Endothelial cell of umbilical vein (primary cell): ENCODE results near the gene ZNF831.

Experiments
- CTCF ChIP-seq, 2 donors: IDR thresholded peaks; 1 replicate in 1 of 2; 2 replicates in 1 of 2; pipeline ENCODE4 v1.5.1; 2011; ENCODE audit warnings: low read length in 2 of 2, mild to moderate bottlenecking in 2 of 2, moderate library complexity in 2 of 2, control low read depth in 1 of 2, inconsistent platforms in 1 of 2, low read depth in 1 of 2; ENCODE audit not compliant: insufficient read depth in 1 of 2; ENCODE audit errors: extremely low read depth in 1 of 2
- EZH2 ChIP-seq: IDR thresholded peaks from 2 replicates; pipeline ENCODE4 v1.6.1; 2012; ENCODE audit warnings: borderline replicate concordance, low read depth, mild to moderate bottlenecking, moderate library complexity, low read length, inconsistent platforms; ENCODE audit not compliant: severe bottlenecking
- POLR2A ChIP-seq: IDR thresholded peaks from 2 replicates; pipeline ENCODE4 v1.6.1; 2012; ENCODE audit warnings: low read depth, mild to moderate bottlenecking, control low read depth, low read length
- TF ChIP-seq, protein P1 (sequence below): IDR thresholded peaks from 2 replicates; pipeline ENCODE4 v1.6.1; 2011; ENCODE audit not compliant: insufficient read depth, insufficient read length

DNA sequence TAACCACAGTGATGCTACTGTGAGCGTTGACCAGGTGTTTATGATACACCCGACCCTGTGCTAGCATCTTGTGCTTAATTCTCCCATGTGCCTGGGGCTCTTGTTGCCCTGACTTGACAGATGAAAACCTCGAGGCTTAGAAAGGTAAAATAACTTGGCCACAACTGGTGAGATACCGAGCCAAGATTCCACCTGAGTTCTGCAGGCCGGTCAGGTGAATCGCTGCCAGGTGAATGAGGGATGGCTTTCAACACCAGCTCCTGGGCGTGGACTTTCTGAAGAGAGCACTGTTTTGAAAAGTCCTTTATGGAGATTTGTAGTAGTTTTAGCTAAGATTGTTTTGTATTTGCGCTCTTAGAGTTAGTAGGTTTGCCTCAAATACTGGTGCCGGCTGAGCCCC lies 12.2 kb upstream of the ZNF831 start:
- no peak for TF ChIP-seq EZH2
- TF ChIP-seq CTCF (IDR thresholded peaks at IDR 0.05; ENCODE audit: extremely low read depth in 1 of 2, insufficient read depth in 1 of 2, low read depth in 1 of 2, low read length in 2 of 2): no peak
- TF ChIP-seq POLR2A: no peak
- TF ChIP-seq, protein P1, sequence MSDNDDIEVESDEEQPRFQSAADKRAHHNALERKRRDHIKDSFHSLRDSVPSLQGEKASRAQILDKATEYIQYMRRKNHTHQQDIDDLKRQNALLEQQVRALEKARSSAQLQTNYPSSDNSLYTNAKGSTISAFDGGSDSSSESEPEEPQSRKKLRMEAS: no peak
